ENCODE data around the gene MEA1. TPM values are rescaled to one million over a fixed set of nuclear protein-coding genes. Genes with fewer than 3 reads are reported as not detected.
"Not testable (repeated sequence)": the region's sequence is repeated elsewhere in the genome, so short reads cannot be mapped to it uniquely, and the experiment has no call there.

Gene MEA1
- total RNA-seq, 1 donor from 2014 or later, result 31.4 TPM

DNA sequence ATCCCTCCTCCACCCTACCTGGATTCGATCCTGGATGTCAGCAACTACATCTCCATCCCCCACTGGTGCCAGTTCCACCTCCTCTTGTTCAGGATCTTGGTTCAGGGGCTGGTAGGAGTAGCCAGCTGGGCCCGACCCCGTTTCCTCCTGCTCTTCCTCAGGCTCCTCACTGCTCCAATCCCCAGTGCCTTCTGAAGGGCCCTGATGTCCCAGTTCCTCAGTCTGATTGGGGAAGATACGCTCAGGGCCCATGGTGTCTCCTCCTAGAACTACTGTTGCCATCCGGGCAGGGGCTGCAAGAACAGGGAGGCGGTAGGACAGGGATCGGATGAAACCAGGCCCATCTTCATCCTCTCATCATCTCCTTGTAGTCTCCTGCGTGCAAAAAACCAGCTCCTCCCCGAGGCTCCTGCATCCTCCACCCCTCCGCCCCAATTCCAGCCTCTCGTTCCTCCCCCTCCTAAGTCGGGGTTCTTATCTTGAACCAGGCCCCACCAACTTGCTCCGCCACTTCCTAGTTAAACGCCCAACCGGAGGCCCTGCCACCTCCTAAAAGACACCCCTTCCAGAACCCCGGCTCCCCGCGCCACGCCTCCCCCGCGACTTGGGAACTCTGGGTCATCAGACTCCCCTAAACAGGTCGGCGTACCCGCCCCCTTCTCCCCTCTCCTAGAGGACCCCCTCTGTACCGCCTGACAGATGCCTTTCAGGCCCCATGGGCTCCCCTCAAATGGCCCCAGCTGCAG, 476 bp downstream of the MEA1 start:
- DNase-seq (ENCODE audit: low spot score in 2 of 2) (no peak), FAIRE-seq (no peak)

DNA sequence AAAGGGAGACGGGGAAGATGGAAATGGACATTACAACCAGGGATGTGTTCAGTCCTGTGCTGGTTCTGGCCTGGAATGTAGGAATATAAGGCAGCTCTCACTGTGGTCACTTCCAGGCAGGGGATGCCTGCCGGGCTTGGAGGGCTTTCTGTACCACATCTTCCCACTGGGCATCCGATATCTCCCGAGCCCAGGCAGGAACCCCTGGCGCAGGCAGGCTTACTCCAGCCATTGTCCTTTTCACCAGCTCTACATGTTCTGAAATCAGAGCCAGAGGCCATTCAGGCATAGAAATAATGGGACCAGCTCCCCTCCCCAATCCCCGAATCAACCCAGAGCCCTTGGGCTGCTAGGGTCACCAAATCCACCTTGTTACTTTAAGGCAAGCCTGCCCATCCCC, 1.4 kb downstream of the MEA1 start:
- FAIRE-seq (no peak), DNase-seq (ENCODE audit: low spot score in 2 of 2) (no peak)

DNA sequence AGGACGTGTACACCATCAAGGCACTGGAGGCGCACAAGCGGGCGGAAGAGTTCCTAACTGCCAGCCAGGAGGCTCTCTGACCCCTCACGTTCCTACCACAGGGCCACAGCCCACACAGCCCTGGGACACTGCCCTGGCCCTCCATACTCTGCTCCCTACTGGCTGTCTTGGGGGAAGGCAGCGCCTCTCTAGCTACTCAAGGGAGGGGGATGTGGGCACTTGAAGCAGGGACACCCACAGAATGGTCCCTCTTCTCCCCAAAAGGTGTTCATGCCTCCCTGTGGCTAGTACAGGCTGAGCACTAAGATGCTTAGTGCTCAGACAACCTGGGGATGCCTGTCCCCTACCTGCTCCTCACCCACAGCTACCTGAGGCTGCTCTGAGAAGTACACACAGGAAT, 2.5 kb downstream of the MEA1 start:
- no peak for DNase-seq (ENCODE audit: low spot score in 2 of 2)
- FAIRE-seq, result no peak

DNA sequence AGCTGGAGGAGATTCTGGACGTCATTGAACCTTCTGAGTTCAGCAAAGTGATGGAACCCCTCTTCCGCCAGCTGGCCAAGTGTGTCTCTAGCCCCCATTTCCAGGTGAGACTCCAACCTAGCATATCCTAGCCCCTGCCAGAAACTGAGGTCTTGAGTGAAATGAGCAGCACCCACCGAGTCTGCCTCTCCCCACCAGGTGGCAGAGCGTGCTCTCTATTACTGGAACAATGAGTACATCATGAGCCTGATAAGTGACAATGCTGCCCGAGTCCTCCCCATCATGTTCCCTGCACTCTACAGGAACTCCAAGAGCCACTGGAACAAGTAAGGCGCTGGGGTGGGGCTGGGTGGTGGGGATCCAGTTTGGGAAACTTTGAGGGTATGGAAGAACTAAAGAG, 4.6 kb downstream of the MEA1 start:
- DNase-seq (ENCODE audit: low spot score in 2 of 2), result no peak
- no peak for FAIRE-seq

DNA sequence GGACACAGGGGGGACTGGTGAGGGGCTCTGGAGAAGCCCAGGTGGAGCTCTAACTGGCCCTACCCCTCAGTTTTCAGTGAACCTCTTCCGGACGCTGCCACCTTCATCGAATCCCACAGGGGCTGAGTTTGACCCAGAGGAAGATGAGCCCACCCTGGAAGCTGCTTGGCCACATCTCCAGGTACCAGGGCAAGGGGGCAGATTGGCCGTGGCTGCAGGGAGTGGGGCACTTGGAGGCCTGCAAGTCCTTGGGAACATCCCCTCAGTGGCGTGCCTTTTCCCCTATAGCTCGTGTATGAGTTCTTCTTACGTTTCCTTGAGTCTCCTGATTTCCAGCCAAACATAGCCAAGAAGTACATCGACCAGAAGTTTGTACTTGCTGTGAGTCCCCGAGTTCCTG, 6.6 kb downstream of the MEA1 start:
- FAIRE-seq (no peak), DNase-seq (ENCODE audit: low spot score in 2 of 2) (no peak)

DNA sequence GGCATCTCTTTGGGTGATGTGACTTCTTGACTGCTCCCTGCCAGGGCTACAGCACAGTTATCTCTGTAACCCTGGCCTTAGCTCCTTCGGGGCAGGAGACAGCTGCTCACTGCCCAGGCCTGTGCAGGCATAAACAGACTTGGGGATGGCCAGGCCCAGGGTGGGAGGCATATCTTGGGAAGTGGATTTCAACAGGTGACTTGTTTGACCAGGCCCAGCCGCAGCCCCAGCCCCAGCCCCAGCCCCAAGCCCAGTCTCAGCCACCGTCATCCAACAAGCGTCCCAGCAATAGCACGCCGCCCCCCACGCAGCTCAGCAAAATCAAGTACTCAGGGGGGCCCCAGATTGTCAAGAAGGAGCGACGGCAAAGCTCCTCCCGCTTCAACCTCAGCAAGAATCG, 7.5 kb downstream of the MEA1 start:
- no peak for FAIRE-seq
- DNase-seq (ENCODE audit: low spot score in 2 of 2), result no peak

DNA sequence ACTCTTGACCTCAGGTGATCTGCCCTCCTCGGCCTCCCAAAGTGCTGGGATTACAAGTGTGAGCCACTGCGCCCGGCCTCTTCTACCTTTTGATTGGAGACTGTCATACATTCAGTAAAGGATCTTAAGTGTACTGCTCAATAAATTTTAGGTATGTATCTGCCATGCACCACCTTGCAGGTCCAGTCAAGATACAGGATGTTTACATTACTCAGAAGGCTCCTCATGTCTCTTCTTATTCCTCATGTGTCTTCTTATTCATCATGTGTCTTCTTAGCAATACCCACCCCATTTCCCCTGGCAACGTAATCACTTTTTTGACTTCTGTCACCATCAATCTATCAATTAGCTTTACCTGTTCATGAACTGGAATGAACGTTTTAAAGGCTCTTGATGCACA, 7.9 kb downstream of the MEA1 start:
- DNase-seq (ENCODE audit: low spot score in 2 of 2), result no peak
- no peak for FAIRE-seq

DNA sequence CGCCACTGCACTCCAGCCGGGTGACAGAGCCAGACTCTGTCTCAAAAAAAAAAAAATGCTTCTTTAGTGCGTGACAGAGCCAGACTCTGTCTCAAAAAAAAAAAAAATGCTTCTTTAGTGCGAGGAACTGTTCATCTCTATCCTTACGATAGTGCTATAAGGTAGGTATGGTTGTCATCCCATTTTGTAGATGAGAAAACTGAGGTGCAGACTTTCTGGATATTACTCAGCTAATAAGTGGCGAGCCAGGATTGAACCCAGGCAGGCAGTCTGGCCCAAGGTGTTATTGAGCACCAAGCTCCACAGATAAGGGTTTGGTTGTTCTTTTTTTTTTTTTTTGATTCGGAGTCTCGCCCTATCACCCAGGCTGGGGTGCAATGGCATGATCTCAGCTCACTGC, 11.9 kb downstream of the MEA1 start:
- FAIRE-seq (no peak), DNase-seq (ENCODE audit: low spot score in 2 of 2) (no peak)

DNA sequence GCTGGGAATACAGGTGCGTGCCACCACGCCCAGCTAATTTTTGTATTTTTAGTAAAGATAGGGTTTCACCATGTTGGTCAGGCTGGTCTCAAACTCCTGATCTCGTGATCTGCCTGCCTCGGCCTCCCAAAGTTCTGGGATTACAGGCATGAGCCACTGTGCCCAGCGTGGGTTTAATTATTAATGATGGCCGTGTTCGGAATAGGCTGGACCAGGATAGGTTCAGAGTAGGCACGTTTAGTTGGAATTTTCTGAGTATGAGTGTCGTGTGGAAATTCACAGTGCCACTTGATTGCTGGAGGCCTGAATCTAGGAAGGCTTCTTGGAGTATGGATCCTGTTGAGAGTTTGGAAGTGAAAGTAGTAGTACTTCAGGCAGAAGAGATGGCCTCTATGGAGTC, 15.5 kb downstream of the MEA1 start:
- not testable (repeated sequence) for DNase-seq (ENCODE audit: low spot score in 2 of 2); FAIRE-seq

DNA sequence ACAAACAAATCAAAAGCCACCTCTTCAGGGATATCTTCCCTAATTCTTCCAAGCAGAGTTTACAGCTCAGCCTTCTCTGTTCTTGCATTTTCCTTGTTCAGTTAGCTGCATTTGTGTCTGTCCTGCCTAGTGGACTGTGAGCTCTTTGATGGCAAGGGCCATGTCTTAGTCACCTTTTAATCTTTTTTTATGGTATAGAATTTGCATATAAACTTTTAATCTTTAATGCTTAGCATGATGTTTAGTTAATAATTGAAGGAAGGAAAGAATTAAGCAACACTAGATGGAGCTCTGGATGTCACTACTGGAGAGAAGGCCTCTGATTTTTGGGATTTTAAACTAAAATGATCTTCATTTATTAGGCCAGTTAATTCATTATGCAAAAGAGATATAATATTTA, 17.2 kb downstream of the MEA1 start:
- DNase-seq (ENCODE audit: low spot score in 2 of 2), result no peak
- no peak for FAIRE-seq

DNA sequence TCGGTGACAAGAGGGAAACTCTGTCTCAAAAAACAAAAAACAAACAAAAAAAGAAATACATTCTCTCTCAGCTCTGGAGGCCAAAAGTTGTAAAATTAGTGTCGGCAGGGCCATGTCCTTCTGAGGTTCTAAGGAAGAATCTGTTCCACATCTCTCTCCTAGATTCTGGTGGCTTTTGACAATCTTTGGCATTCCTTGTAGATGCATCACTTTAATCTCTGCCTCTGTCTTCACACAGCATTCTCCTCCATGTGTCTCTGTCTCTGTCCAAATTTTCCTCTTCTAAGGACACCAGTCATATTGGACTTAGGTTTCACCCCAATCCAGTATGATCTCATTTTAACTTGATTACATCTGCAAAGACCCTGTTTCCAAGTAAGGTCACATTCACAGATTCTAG, 20.3 kb downstream of the MEA1 start:
- DNase-seq (ENCODE audit: low spot score in 2 of 2) (no peak), FAIRE-seq (no peak)

DNA sequence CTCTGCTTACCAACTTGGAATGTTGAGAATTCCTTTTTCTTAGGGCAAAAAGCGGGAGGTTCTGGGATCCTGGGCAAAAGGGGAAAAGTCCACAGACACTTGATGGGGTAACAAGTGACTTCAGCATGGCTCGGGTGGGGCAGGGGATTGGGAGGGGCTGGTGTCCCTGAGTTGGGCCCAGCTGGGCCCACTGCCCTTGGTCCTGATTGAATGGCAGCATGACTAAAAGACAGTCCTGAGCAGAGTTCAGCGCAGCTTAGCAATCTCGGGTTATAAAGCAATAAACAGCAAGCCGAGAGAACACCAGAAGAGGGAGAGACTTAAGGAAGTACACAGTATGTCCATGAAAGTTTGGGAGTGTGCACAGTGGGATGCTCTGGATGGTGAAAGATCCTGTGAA, 23.8 kb downstream of the MEA1 start:
- FAIRE-seq (no peak), DNase-seq (ENCODE audit: low spot score in 2 of 2) (no peak)

DNA sequence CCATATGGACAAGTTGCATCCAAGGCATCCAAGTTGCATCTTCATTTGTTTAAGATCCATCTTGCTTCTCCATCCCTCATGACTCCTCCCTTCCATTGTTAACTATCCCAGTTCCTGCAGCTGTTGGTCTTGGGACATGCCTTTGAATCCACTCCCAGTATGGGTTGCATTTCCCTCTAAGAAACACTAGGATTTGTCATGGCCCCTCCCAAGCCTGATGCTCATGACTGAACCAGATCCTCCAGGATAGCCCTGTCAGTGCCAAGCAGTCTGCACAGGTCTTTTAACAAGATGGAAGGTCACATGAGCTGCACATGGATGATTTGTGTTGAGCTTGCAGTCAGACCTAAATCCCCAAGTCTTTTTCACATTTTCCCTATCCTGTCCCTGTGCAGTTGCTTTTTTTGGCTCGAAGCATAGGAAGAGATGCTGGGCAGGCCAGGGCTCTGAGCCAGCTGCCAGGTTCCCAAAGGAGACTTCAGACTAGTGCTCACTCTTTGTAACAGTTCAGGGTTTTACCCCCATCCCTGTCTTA, 25.2 kb downstream of the MEA1 start:
- FAIRE-seq, result no peak
- DNase-seq (ENCODE audit: low spot score in 2 of 2), result no peak

DNA sequence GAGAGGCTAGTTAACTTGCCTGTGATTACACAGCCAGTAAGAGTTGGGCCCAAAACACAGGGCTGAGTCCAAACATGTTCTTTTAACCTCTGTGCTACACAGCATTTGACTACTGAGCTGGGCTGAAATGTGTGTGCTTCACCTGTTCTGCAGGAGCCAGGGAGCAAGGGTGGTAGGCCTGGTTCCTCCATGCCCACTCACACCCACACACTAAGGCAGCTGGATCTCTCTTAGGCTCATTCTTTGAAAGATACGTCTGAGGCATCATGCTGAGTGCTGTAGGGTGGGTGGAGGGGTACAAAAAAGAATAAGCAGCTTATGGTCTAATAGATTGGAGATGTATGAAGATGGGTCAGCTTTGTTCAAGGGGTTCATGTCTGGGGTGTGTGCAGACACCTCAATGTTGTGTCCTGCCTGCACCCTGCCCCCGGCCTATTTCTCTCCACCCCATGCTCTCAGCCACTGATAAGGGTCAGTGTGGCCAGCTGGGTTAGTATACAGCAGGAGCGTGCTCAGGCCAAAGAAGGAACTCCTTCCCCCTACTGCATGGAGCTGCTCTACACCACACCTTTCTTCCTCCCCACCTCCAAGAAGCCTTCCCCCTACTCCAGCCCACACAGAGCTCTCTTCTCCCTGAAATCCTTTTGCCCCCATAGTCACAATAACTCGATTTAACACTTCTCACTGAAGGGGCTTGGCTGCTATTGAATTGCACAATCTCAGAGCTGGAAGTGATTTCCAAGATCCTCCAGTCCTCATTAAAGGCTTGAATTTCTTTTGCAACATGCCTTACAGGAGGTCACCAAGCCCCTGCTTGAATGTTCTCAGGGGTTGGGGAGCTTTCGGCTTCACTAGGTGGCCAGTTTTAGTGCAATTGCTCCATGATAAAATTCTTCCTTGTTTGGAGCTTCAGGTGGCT, 26.0 kb downstream of the MEA1 start:
- no peak for DNase-seq (ENCODE audit: low spot score in 2 of 2)
- no peak for FAIRE-seq

DNA sequence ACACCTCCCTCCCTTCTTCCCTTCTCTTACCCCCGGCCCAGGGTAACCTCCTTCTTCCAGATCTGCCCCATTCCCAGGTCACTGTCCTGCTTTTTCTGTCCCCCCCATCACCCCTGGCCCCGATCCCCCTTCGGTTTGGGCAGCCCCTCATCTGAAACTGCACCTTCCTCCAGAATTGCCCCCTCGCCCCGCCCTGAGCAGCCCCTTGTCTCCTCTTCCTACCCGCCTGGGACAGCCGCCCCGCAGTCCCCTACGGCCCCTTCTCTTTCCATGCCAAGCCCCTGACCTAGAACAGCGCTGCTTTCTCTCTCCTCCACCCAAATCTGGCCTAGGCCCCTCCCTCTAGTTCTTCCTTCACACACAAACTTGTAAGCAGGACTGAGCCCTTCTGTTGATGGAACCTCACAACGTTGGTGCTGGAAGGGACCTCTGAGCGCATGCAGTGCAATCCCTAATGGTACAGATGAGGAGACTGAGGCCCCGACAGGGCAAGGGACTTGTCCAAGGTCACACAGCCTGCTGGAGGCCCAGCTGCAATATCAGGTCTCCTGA, 28.7 kb downstream of the MEA1 start:
- FAIRE-seq (no peak), DNase-seq (ENCODE audit: low spot score in 2 of 2) (no peak)

DNA sequence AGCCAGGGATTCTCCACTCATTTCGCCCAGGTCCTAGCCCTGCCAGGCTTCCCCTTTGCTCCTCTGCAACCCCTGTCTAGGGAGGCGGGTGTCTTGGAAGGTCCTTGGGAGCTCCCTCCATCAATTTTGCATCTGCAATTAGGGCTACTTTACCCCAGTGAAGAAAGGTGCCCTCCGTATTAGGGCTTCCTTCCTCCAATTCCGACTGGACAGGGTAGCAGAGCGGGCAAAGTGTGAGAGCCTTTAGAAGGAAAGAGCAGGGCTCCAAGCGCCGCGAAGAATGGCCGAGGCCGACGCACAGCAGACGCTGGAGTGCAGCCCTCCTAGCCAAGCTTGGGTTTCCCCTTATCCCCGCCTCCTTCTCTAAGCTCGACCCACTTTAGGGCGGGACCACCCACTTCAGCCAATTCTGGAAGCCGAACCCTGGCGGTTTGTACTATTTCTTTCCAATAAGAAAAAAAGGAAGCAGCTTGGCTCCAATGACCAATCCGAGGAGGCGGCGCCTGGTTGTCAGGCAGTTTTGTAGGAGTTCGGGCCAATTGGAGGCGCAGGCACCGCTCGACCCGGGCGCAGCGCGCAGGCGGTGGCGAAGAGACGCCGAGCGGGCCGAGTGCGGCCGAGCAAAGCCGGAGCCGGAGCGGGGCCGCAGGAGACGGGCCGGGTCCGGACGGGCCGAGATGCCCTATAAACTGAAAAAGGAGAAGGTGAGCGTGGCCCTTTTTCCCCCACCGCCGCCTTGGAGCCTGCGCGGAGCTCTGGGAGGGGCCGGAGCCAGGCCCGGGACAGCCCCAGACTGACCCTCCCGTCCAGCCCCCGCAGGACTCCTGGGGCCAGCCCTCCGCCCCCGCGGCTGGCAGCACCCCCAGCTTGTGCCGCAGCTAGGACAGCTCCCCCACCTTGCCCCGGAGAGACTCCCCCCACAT, 29.5 kb downstream of the MEA1 start, which contains the start of gene PPP2R5D:
Gene PPP2R5D (plus strand): TSS at position 570 of the 923 bp plus-strand sequence. CDS start 108 bp downstream, at position 678.
- DNase-seq (ENCODE audit: low spot score in 2 of 2), result peak; percentile 96 to 97
- FAIRE-seq, result peak; percentile 68

DNA sequence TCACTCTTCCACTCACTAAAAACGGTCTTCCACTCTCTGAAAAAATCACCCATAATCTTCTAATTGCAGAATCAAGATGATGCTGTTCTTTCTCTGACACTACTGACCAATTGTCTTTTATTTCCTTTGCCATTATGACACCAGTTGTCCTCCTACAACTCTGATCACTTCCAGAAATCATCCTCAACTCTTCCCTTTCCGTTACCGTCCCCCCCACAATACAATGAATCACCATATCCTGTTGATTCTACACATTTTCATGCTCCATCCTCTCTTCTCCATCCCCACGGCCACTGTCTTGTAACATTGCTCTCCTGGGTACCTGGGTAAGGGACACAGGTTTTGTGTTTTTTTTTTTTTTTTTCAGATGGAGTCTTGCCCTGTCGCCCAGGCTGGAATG, 31.9 kb downstream of the MEA1 start:
- FAIRE-seq (no peak), DNase-seq (ENCODE audit: low spot score in 2 of 2) (no peak)

DNA sequence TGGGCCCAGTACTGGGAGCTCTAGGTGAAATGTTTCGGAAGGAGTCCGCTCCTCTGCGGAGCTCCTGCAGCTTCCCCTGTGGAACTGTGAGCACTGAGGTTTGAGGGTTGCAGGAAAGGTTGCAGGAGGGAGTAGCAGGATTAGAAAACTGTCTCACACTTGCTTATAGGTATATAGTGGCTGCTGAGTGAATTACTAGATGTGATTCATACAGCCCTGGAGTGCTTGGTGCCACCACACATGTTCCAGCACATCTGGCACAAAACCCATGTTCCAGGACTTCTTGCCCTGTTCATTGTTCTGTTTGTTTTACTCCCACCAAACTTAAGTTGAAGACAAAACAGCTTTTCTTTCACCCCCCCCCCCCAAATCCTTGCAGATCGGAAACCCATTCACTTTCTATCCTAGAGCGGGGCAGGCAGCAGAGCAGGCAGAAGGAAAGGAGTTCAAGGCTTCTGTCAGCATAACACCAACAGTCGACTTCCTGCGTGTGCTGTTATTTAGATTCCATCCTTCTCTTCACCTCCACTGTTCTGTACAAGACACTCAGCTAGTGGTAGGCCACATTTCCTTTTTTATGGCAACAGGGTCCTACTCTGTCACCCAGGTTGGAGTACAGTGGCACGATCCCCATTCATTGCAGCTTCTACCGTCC, 34.1 kb downstream of the MEA1 start:
- no peak for FAIRE-seq
- DNase-seq (ENCODE audit: low spot score in 2 of 2), result peak in 1 of 2 donors; percentile 48

DNA sequence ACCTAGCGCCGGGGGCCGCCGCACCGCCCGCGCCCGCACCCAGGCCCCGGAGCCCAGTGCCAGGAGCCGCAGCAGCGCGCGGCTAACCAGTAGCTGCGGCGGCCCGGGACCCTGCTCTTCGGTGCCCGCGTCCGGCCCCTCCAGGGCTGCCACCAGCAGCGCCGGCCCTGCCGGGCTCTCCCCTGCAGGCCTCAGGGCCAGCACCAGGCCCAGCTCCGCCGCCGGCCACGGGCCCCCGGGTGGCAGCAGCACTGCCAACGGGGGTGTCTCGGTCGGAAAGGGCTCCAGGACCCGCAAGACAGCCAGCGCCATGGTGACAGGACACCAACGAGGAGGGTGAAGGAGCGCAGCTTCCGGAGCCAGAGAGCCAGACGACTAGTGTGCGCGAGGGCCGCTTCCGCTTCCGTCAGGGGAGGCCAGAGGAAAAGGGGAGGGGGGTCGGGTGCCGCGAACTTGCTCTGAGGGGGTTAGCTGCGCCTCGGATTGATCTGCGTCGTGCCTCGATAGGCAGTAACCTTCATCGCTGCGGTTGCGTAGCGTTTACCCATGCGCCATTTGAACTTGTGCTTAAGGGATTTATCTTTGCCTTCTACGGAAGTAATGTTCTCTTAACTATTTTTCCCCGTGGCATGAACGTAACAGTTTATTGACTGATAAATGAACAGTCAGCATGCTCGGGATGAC, 34.8 kb downstream of the MEA1 start, which contains the start of gene PEX6:
Gene PEX6 (minus strand): TSS at position 343 of the 684 bp plus-strand sequence. CDS start 31 bp downstream, at position 312.
- FAIRE-seq, result no peak
- DNase-seq (ENCODE audit: low spot score in 2 of 2), result peak; percentile 84 to 86
